ENCODE data around the gene KCNC3.
A peak's percentile ranks its signal among the peaks of the same experiment; 100 is the strongest.
"Not testable (repeated sequence)": the region's sequence is repeated elsewhere in the genome, so short reads cannot be mapped to it uniquely, and the experiment has no call there.

KCNC3 gene

GRCh38 chr19:50353487-50353880 lies 24.3 kb upstream of the KCNC3 start:
- not testable (repeated sequence) for DNase-seq

- DNase-seq: no peak
Observed at GRCh38 chr19:50352242-50352641, 23.1 kb upstream of the KCNC3 start.

DNA sequence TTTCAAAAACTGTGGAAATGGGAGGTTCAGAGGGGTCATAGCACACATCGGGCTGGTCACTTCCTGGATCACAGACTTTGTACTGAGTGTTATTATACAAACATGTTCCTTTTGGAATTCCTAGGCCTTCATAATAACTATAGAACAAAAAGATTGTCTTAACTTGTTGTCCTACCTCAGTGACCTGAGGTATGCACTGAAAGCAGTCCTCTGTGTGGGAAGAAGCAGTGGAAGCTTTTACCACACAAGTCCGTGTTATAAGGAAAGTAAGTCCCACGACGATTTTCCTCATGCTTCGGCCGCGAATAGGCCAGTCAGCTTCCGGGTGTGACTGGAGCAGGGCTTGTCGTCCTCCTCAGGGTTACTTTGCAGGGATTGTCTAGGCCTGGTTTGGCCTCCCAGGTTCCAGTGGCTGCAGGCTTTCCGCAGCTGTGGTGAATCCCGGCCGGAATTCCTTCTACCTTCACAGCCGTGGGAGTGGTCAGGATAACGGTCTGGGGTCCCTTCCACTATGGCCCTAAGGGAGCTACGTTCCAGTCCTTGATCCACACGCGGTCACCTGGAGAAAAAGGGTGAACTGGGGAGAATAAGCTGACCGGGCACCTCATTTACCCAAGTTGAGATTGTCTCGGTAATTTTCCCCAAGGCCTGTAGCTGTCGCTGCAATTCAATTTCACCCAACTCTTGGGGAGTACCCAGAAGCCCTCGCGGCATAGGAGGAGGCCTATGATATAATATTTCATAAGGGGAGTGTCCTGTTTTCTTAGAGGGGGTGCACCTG lies 20.3 kb upstream of the KCNC3 start:
- DNase-seq: no peak

- DNase-seq: not testable (repeated sequence)
Observed at GRCh38 chr19:50347089-50347581, 18.0 kb upstream of the KCNC3 start.

GRCh38 chr19:50344661-50345318 lies 15.6 kb upstream of the KCNC3 start:
- no peak for DNase-seq

GRCh38 chr19:50341091-50341564 lies 12.0 kb upstream of the KCNC3 start:
- no peak for DNase-seq

GRCh38 chr19:50340331-50340730 lies 11.2 kb upstream of the KCNC3 start:
- DNase-seq: no peak

DNA sequence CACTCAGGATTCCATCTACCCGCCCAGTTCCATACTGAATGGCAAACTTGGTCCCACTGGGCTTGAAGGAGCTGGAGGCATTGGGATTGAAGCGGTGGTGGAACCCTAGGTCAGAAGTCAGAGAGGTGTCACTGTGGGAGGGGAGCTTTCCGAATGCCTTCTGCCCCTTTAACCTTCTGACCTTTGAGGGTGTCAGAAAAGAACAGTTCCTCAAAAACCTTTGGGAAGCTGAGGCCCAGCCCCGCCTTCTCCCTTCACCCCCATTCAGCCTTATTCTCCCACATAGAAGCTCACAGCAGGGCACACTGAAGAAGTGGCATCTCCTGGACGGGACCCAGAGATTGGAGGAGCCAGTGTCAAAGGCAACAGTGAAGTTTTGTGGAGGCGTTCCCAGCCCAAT lies 7.9 kb upstream of the KCNC3 start:
- not testable (repeated sequence) for DNase-seq

DNA sequence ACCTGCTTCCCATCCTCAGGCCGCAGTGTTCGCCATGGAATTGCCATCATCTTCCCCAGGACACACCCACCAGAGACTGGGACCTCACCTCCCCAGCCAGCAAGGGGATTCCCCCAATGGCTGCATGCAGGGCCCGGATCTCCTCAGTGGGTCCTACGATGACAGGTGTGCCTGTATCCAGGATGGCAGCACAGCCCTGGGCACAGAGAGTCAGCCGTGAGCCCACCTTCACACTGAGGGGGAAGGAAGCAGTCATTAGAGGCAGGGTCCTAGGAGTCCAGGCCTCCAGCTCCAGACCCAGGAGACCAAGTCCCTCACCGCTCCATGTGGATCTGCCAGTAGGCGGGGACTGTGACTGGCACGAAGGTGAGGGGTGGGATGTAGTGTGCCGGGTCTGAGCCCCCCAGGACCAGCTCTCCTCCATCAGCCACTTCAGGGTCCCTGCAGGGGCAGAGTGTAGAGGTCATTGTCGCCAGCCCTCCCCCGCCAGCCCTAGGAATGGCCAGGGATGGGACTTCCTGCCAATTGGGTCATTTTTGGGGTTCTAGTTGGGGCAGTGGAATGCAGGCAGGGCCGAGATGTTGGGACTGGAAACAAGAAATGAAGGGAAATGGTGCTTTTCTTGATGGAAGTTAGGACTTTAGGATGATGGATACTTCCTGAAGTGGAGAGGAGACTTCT lies 5.7 kb upstream of the KCNC3 start:
- no peak for DNase-seq

DNA sequence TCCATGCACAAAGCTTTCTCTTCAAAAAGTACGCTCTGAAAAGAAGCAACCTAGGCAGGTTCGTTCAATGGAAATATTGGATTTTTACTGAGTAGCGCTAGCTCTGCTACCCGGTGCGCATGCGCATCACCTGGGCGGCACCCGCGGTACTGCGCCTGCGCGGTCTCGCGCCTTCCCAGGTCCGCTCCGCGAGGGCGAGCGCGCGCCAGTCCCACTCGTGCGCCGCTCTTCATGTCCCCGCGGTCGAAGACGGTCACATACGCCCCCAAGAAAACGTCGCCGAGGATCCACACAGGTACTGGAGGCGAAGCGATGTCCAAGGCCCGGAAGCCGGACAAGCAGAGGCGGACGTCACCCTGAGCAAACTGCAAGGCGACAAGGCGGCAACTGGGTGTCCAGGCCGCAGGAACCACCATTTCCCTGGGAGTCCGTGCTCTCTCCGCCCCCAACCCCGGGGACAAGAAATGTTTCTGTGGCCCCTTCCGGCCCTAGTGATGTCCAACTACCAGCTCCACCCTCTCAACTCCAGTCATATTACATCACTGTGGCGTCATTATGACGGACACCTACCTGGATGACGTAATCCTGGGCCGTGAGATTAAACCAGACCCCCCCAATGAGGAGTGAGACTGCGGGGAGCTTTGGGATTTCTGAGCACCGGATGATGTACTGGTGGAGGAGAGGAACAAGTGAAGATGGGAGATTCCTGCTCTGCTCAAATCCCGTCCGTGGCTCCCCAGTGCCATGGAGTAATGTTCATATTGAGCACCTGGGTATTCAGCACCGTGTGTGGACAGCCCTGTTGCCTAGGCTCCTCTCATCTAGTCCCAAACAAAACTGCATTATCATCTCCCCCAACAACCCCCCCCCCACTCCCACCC lies 4.8 kb upstream of the KCNC3 start:
- DNase-seq: no peak

GRCh38 chr19:50333235-50333736 lies 4.1 kb upstream of the KCNC3 start:
- DNase-seq: no peak

- no peak for DNase-seq
Observed at GRCh38 chr19:50332244-50333038, 3.3 kb upstream of the KCNC3 start.

GRCh38 chr19:50331994-50332243 lies 2.7 kb upstream of the KCNC3 start:
- no peak for DNase-seq

DNA sequence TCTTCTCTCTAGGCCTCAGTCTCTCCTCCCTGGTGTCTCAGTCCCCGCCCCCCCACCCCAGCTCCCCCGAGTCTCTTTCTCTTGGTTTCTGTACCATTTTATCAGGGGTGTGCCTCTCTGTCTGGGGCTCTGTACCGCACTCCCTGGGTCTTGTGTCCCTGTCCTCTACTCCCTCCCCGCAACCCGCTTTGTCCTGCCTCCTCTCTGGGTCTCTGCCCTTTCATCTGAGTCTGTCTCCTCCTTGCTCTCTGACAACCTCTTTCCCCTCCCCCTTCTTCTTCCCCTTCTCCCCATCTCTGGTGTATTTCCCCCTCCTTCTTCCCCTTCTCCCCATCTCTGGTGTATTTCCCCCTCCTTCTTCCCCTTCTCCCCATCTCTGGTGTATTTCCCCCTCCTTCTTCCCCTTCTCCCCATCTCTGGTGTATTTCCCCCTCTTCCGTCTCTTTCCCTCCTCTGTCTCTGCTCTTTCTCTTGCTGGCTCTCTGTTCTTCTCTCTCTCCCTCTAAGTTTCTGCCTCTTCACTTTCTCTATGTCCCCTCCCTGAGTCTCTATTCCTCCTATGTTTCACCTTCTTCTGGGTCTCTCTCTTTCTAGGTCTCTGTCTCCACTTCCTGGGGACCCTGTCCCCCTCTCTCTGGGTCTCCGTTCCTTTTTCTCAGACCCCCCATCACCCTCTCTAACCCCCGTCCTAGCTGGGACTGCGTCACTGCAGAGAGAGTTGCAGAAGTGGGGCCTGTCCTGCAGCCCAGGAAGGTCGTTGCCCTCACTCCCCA lies 2.2 kb upstream of the KCNC3 start:
- DNase-seq: no peak

DNA sequence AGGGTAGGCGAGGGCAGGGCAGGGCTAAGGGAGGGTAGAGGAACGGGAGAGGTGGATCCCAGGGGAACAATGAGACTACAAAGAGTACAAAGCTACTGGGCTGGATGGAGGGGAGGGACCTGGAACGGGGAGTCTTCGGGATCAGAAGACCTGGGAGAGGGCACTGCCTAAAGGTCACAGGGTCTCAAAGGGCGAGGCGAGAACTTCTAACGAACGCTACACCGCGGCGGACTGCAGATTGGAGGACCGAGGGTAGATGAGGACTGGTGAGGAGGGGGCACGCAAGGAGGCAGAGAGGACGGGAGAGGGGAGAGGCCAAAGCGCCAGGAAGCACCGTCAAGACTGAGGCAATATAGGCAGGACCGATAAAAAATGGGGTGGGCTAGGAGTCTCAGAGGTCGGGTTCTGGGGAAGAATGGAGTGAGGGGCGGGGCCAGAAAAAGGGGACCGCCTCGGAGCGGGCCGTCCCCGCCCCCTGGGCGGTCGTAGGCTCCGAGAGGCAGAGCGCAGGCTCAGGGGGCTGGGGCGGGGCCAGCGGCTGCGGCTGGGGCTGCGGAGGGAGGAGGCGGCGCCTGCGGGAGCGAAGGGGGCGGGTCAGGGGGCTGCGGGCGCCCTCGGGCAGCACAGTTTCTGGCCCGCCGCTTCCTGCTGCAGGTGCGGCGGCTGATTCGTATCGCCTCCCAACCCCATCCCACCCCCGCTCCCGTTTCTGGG lies 1.3 kb upstream of the KCNC3 start:
- DNase-seq: peak; percentile 72

GRCh38 chr19:50329926-50330294 lies 733 bp upstream of the KCNC3 start:
- DNase-seq: not testable (repeated sequence)

DNA sequence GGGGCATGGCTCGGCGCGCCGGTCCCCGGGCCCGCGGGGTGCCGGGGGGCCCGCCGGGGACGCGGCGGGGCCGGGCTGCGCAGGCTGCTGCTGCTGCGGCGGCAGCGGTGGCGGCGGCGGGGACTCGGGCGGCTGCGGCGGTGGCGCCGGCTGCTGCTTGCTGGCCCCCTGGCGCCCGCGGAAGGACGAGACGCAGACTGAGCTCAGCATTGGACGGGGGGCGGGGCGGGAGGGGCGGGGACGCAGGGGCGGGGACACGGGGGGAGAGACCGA lies 368 bp downstream of the KCNC3 start:
- DNase-seq: no peak

DNA sequence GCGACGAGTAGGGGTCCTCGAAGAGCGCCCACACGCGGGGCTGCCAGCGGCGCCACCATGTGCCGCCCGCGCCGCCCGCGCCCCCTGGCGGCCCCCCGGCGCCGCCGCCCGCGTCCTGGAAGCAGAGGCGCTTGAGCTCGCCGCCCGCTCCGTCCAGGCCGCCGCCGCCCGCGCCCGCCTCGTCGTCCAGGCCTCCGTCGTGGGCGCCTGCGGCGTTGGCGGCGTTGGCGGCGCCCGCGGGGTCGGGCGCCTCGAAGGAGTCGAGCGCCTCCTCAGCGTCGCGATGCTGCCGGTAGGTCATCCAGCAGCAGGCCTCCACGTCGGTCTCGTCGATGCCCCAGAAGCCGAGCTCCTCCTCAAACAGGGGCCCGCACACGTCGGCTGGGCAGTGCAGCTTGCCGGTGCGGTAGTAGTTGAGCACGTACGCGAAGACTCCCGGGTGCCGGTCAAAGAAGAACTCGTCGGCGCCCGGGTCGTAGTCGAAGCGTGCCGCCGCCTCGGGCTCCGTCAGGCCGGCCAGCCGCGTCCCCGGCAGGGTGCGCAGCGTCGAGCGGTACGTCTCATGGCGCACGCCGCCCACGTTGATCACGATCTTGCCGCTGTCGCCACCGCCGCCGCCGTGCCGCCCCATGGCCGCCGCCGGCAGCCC lies 829 bp downstream of the KCNC3 start:
- no peak for DNase-seq

GRCh38 chr19:50327461-50328223 lies 1.5 kb downstream of the KCNC3 start:
- no peak for DNase-seq

Data from NCI-H187 treated with DMSO at 0.1 percent for 48 hours (cell line).